ENCODE measurements around the gene NMU.
A peak's percentile ranks its signal among the peaks of the same experiment; 100 is the strongest.
"Not testable (repeated sequence)": the region's sequence is repeated elsewhere in the genome, so short reads cannot be mapped to it uniquely, and the experiment has no call there.

NMU gene

DNA sequence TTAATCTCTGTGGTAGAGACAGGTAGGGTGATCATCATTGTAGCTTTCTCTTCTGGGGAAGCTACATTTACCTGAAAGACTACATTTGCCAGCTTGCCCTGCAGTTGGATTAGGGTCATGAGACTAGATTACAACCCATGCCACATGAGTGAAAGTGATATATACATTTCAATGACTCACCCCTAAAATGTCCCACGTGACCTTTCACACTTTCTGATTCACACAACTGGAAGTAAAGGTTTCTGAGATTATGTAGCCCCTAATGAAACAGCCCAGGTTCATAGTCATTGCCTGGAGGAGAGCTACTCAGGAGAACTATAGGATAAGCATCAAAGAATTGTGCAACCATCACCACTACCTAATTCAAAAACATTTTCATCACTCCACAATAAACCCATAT lies 61.8 kb downstream of the NMU start:
- Histone ChIP-seq H3K27me3 (ENCODE audit: control insufficient read depth in 1 of 2, insufficient read depth in 2 of 2, low read length in 2 of 2) (no peaks in the 10 kb centered on the region), H3K36me3 (ENCODE audit: control insufficient read depth in 1 of 2, insufficient read depth in 2 of 2, low read length in 2 of 2) (no peaks in the 10 kb centered on the region), H3K4me3 (ENCODE audit: low read depth in 1 of 2, low read length in 2 of 2) (no peak overlapping the region), H3K27ac (ENCODE audit: low read depth, low read length) (no peak overlapping the region), H3K4me1 (ENCODE audit: control insufficient read depth in 1 of 2, insufficient read depth in 2 of 2, low read length in 2 of 2) (no peaks in the 10 kb centered on the region), H3K9ac (ENCODE audit: low read depth in 1 of 2, low read length in 2 of 2) (no peak overlapping the region), H3K9me3 (ENCODE audit: control insufficient read depth in 1 of 2, low read length in 2 of 2) (peaks cover 0 to 4% of the 10 kb centered on the region in 2 donors)

DNA sequence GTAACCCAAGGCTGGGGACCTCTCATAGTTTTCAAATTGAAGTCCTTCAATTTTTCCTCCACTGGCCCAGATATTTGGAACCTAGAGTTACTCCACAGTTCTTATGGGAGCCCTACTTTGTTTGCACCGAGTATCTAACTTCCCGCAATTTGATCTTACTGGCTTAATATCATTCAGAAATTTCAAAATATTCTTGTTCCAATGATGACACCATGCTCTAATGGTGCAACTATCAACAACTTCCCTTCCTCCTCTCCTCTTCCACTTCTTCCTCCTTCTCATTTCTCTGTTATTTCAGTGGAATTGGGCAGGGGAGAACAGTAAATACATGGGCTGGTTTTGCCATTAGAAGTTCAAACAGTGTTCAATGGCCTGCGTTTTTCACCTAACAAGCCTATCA lies 64.3 kb downstream of the NMU start:
- Histone ChIP-seq H3K27me3 (ENCODE audit: control insufficient read depth in 1 of 2, insufficient read depth in 2 of 2, low read length in 2 of 2) (no peaks in the 10 kb centered on the region), H3K36me3 (ENCODE audit: control insufficient read depth in 1 of 2, insufficient read depth in 2 of 2, low read length in 2 of 2) (no peaks in the 10 kb centered on the region), H3K4me1 (ENCODE audit: control insufficient read depth in 1 of 2, insufficient read depth in 2 of 2, low read length in 2 of 2) (no peaks in the 10 kb centered on the region), H3K9me3 (ENCODE audit: control insufficient read depth in 1 of 2, low read length in 2 of 2) (peaks cover 0 to 4% of the 10 kb centered on the region in 2 donors), H3K9ac (ENCODE audit: low read depth in 1 of 2, low read length in 2 of 2) (no peak overlapping the region), H3K27ac (ENCODE audit: low read depth, low read length) (no peak overlapping the region), H3K4me3 (ENCODE audit: low read depth in 1 of 2, low read length in 2 of 2) (no peak overlapping the region)

DNA sequence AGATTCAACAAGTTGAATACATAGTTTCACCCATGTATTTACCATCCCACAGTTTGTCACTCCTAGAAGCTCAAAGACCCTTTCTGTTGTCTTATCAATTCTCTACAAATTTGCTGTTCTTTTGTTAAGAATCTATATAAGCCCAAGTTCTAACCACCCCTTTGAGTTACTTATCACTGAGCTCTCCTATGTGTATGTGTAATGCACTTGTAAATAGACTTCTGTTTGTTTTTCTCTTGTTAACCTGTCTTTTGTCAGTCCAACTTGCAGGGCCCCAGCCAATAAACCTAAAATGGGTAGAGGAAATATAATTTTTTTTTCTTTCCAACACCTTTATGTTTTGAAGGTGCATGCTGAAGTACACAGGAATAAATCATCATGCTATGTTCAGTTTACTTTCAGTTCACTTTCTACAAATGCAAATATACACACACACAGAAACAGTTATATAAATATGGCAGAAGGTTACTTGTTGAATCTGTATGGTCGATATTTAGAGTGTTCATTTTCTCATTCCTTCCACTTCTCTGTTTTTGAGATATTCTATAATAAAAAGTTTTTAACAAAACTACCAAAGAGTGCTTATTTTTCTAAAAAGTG lies 67.1 kb downstream of the NMU start:
- Histone ChIP-seq H3K4me3 (ENCODE audit: low read depth in 1 of 2, low read length in 2 of 2) (no peak overlapping the region), H3K27ac (ENCODE audit: low read depth, low read length) (no peak overlapping the region), H3K9me3 (ENCODE audit: control insufficient read depth in 1 of 2, low read length in 2 of 2) (no peaks in the 10 kb centered on the region), H3K27me3 (ENCODE audit: control insufficient read depth in 1 of 2, insufficient read depth in 2 of 2, low read length in 2 of 2) (no peaks in the 10 kb centered on the region), H3K9ac (ENCODE audit: low read depth in 1 of 2, low read length in 2 of 2) (no peak overlapping the region), H3K4me1 (ENCODE audit: control insufficient read depth in 1 of 2, insufficient read depth in 2 of 2, low read length in 2 of 2) (no peaks in the 10 kb centered on the region), H3K36me3 (ENCODE audit: control insufficient read depth in 1 of 2, insufficient read depth in 2 of 2, low read length in 2 of 2) (no peaks in the 10 kb centered on the region)

DNA sequence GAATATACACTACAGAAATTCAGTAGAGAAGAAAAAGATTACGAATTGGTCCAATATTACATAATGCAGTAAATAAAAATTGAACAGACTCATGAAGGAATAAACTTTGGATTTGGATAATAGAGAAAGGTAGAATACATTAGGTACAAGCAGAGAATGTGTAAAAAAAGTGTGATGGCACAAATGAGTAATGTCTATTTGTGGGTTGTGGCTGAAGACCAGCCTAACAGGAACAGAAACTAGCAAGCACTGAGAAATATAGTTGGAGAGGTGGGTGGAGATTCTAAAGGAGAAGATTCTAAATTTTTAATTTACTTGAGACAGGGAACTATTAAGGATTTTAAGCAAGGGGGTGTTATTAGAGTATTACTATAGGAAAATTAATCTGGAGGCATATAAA lies 74.2 kb downstream of the NMU start:
- H3K36me3 ChIP-seq (ENCODE audit: control insufficient read depth in 1 of 2, insufficient read depth in 2 of 2, low read length in 2 of 2) = no peaks in the 10 kb centered on the region
- H3K27me3 ChIP-seq (ENCODE audit: control insufficient read depth in 1 of 2, insufficient read depth in 2 of 2, low read length in 2 of 2) = no peaks in the 10 kb centered on the region
- H3K27ac ChIP-seq (ENCODE audit: low read depth, low read length) = no peak overlapping the region
- H3K4me1 ChIP-seq (ENCODE audit: control insufficient read depth in 1 of 2, insufficient read depth in 2 of 2, low read length in 2 of 2) = no peaks in the 10 kb centered on the region
- no peaks in the 10 kb centered on the region for H3K9me3 ChIP-seq (ENCODE audit: control insufficient read depth in 1 of 2, low read length in 2 of 2)
- no peak overlapping the region for H3K4me3 ChIP-seq (ENCODE audit: low read depth in 1 of 2, low read length in 2 of 2)
- no peak overlapping the region for H3K9ac ChIP-seq (ENCODE audit: low read depth in 1 of 2, low read length in 2 of 2)

DNA sequence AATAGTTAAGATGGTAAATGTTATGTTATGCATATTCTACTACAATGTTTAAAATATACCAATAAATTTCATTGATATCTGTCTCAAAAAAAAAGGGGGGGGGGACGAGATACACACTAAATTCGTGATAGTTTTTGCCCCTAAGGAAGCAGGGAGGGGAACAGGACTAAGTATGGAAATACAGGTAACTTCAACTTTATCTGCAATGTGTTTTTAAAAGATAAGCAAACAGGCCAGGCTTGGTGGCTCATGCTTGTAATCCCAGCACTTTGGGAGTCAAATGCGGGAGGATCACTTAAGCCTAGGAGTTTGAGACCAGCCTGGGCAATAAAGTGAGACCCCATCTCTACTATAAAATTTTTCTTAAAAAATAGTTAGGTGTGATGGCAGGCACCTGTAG lies 76.0 kb downstream of the NMU start:
- Histone ChIP-seq H3K27me3 (ENCODE audit: control insufficient read depth in 1 of 2, insufficient read depth in 2 of 2, low read length in 2 of 2) (no peaks in the 10 kb centered on the region), H3K36me3 (ENCODE audit: control insufficient read depth in 1 of 2, insufficient read depth in 2 of 2, low read length in 2 of 2) (no peaks in the 10 kb centered on the region), H3K4me3 (ENCODE audit: low read depth in 1 of 2, low read length in 2 of 2) (no peak overlapping the region), H3K9ac (ENCODE audit: low read depth in 1 of 2, low read length in 2 of 2) (no peak overlapping the region), H3K27ac (ENCODE audit: low read depth, low read length) (no peak overlapping the region), H3K4me1 (ENCODE audit: control insufficient read depth in 1 of 2, insufficient read depth in 2 of 2, low read length in 2 of 2) (no peaks in the 10 kb centered on the region), H3K9me3 (ENCODE audit: control insufficient read depth in 1 of 2, low read length in 2 of 2) (no peaks in the 10 kb centered on the region)

DNA sequence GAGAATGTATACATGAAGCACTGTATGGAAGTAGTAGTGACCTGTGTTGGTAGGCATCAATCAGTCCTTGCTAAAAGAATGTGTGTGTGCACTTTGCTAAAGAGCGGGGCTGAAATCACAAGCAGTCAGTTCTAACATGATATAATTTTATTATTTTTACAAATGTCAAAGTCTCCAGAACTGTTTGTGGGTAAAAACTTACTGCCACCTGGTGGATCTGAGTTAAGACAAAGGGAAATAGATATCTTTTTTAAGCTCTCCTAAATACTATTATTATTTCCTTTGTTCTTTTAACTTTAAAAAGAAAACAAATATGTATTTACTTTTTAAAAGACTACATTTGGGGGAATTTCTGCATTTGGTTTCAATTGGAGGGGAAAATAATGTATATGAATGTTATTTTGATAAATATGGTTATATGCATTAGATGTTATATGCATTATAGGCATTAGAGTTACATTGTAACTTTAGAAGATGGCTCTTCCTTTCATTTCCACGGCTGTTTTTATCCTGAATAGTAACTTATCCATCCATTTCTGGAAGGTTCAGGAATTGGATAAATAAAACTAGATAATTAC lies 81.6 kb downstream of the NMU start:
- no peak overlapping the region for H3K27ac ChIP-seq (ENCODE audit: low read depth, low read length)
- H3K36me3 ChIP-seq (ENCODE audit: control insufficient read depth in 1 of 2, insufficient read depth in 2 of 2, low read length in 2 of 2) = no peaks in the 10 kb centered on the region
- no peaks in the 10 kb centered on the region for H3K27me3 ChIP-seq (ENCODE audit: control insufficient read depth in 1 of 2, insufficient read depth in 2 of 2, low read length in 2 of 2)
- no peaks in the 10 kb centered on the region for H3K9me3 ChIP-seq (ENCODE audit: control insufficient read depth in 1 of 2, low read length in 2 of 2)
- H3K9ac ChIP-seq (ENCODE audit: low read depth in 1 of 2, low read length in 2 of 2) = no peak overlapping the region
- no peak overlapping the region for H3K4me3 ChIP-seq (ENCODE audit: low read depth in 1 of 2, low read length in 2 of 2)
- no peaks in the 10 kb centered on the region for H3K4me1 ChIP-seq (ENCODE audit: control insufficient read depth in 1 of 2, insufficient read depth in 2 of 2, low read length in 2 of 2)

DNA sequence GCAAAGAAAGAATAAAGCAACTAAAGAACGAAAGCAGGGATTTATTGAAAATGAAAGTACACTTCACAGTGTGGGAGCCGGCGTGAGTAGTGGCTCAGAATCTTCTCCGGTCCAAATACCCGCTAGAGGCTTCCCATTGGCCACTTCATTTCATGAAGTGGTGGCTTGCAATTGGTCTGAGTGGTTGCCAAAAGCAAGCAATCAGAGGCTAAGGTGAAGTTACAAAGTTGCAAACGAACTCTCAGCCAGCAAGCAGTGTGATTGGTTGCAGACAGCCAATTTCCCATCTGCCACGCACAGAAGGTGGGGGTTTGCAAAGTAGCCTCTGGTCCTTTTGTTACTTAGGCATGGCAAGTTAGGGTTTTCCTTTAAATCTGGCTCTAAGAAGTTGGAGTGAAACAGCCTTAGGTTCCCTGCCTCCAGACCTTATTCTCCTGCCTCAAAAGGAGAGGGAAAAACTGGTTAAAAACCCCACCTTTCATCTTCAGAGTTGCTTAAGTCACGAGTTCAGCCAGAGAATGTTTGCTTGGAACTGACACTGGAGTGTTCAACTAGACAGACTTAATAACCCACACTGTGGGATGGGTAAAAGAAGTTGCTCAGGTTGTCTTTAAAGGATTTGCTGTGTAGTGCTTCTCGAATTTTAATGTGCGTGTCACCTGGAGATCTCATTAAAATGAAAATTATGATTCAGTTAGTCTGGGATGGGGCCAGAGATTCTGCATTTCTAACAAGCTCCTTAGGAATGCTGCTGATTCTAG lies 82.5 kb downstream of the NMU start:
- H3K9ac ChIP-seq (ENCODE audit: low read depth in 1 of 2, low read length in 2 of 2) = no peak overlapping the region
- H3K36me3 ChIP-seq (ENCODE audit: control insufficient read depth in 1 of 2, insufficient read depth in 2 of 2, low read length in 2 of 2) = no peaks in the 10 kb centered on the region
- H3K4me3 ChIP-seq (ENCODE audit: low read depth in 1 of 2, low read length in 2 of 2) = peak overlapping the region; percentile 50 to 55
- H3K9me3 ChIP-seq (ENCODE audit: control insufficient read depth in 1 of 2, low read length in 2 of 2) = no peaks in the 10 kb centered on the region
- H3K4me1 ChIP-seq (ENCODE audit: control insufficient read depth in 1 of 2, insufficient read depth in 2 of 2, low read length in 2 of 2) = peaks cover 0 to 1% of the 10 kb centered on the region in 2 donors
- H3K27ac ChIP-seq (ENCODE audit: low read depth, low read length) = no peak overlapping the region
- H3K27me3 ChIP-seq (ENCODE audit: control insufficient read depth in 1 of 2, insufficient read depth in 2 of 2, low read length in 2 of 2) = no peaks in the 10 kb centered on the region

DNA sequence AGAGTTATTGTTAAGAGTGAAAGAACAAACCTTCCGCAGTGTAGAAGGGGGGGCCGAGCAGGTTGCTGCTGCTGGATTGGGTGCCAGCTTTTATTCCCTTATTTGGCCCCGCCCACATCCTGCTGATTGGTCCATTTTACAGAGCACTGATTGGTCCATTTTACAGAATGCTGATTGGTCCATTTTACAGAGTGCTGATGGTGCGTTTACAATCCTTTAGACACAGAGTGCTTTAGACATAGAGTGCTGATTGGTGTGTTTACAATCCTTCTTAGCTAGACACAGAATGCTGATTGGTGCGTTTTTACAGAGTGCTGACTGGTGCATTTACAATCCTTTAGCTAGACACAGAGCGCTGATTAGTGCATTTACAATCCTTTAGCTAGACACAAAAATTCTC lies 84.1 kb downstream of the NMU start:
- not testable (repeated sequence) for H3K9ac ChIP-seq (ENCODE audit: low read depth in 1 of 2, low read length in 2 of 2); H3K36me3 ChIP-seq (ENCODE audit: control insufficient read depth in 1 of 2, insufficient read depth in 2 of 2, low read length in 2 of 2); H3K4me3 ChIP-seq (ENCODE audit: low read depth in 1 of 2, low read length in 2 of 2); H3K27ac ChIP-seq (ENCODE audit: low read depth, low read length); H3K9me3 ChIP-seq (ENCODE audit: control insufficient read depth in 1 of 2, low read length in 2 of 2); H3K27me3 ChIP-seq (ENCODE audit: control insufficient read depth in 1 of 2, insufficient read depth in 2 of 2, low read length in 2 of 2)
- H3K4me1 ChIP-seq (ENCODE audit: control insufficient read depth in 1 of 2, insufficient read depth in 2 of 2, low read length in 2 of 2) = peaks cover 7 to 15% of the 10 kb centered on the region in 2 donors

DNA sequence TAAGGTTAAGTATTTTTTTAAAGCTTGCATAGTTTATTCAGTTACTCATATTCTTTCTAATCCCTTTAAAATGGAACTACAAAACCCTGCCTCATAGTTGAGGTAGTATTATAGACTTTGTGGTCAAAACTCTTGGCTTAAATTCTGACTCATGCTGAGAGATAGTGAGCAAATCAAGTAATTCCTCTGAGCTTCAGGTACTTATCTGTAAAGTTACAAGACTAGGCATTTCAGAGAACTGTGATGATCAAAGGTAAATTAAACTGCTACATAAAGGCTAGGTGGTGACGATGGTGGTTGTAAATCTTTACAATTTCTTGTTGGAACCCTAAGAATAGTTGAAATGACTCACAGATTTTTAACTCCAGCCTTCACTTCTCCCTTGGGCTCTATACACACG lies 86.2 kb downstream of the NMU start:
- H3K36me3 ChIP-seq (ENCODE audit: control insufficient read depth in 1 of 2, insufficient read depth in 2 of 2, low read length in 2 of 2) = no peaks in the 10 kb centered on the region
- no peaks in the 10 kb centered on the region for H3K9me3 ChIP-seq (ENCODE audit: control insufficient read depth in 1 of 2, low read length in 2 of 2)
- peaks cover 7 to 15% of the 10 kb centered on the region in 2 donors for H3K4me1 ChIP-seq (ENCODE audit: control insufficient read depth in 1 of 2, insufficient read depth in 2 of 2, low read length in 2 of 2)
- no peak overlapping the region for H3K27ac ChIP-seq (ENCODE audit: low read depth, low read length)
- H3K27me3 ChIP-seq (ENCODE audit: control insufficient read depth in 1 of 2, insufficient read depth in 2 of 2, low read length in 2 of 2) = no peaks in the 10 kb centered on the region
- H3K4me3 ChIP-seq (ENCODE audit: low read depth in 1 of 2, low read length in 2 of 2) = no peak overlapping the region
- H3K9ac ChIP-seq (ENCODE audit: low read depth in 1 of 2, low read length in 2 of 2) = no peak overlapping the region

DNA sequence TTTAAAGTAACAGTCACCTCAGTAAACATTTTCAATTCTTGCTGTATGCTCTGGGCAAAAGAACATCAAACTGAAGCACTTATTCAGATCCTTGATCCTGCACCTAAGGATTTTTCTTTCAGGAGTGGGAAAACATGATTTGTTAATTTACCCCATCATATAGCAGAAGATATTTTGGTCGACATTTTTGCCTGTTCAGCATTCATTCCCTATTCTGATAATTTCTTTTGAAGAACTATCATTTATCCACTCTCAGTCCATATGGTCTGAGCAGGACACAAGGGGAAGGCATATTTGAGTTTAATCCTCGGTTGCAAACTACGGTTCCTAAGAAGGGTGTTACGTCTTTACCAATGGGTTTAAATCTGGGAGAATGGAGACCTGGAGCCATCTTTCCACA lies 88.2 kb downstream of the NMU start:
- H3K9me3 ChIP-seq (ENCODE audit: control insufficient read depth in 1 of 2, low read length in 2 of 2) = no peaks in the 10 kb centered on the region
- H3K4me1 ChIP-seq (ENCODE audit: control insufficient read depth in 1 of 2, insufficient read depth in 2 of 2, low read length in 2 of 2) = peaks cover 7 to 22% of the 10 kb centered on the region in 2 donors
- peak overlapping the region in 1 of 2 donors; percentile 94 for H3K4me3 ChIP-seq (ENCODE audit: low read depth in 1 of 2, low read length in 2 of 2)
- H3K27ac ChIP-seq (ENCODE audit: low read depth, low read length) = peak overlapping the region; percentile 87
- H3K27me3 ChIP-seq (ENCODE audit: control insufficient read depth in 1 of 2, insufficient read depth in 2 of 2, low read length in 2 of 2) = no peaks in the 10 kb centered on the region
- no peaks in the 10 kb centered on the region for H3K36me3 ChIP-seq (ENCODE audit: control insufficient read depth in 1 of 2, insufficient read depth in 2 of 2, low read length in 2 of 2)
- H3K9ac ChIP-seq (ENCODE audit: low read depth in 1 of 2, low read length in 2 of 2) = peak overlapping the region in 1 of 2 donors; percentile 55
